Measurements from ENCODE around the gene CCDC110. TPM values are rescaled to one million over a fixed set of nuclear protein-coding genes. Genes with fewer than 3 reads are reported as not detected.
A peak's percentile ranks its signal among the peaks of the same experiment; 100 is the strongest.

CCDC110 gene
- total and polyA plus RNA-seq, 2 experiments from 2014 or later = 3.1 TPM; not detected in 1

DNA sequence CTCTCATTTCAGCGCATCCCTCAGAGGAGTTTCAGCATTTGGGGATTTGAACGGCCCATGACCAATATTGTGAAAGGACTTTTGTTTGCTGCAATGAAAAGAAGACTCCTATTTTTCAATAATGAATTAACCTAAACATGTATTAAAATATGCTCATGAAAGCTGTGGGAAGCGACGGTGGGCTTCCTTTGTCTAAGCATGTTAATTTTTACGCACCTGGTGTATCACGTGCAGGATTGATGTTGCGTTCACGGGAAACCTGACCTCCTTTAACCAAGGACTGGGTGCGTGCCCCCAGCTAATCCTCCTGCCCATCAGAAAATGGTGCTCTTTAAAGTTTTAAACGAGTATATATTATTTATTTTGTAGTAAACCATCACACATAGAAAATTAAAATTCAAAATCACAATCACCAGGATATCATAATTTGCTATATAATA lies 590 bp upstream of the CCDC110 start:
- H3K27ac ChIP-seq = no peak overlapping the region

DNA sequence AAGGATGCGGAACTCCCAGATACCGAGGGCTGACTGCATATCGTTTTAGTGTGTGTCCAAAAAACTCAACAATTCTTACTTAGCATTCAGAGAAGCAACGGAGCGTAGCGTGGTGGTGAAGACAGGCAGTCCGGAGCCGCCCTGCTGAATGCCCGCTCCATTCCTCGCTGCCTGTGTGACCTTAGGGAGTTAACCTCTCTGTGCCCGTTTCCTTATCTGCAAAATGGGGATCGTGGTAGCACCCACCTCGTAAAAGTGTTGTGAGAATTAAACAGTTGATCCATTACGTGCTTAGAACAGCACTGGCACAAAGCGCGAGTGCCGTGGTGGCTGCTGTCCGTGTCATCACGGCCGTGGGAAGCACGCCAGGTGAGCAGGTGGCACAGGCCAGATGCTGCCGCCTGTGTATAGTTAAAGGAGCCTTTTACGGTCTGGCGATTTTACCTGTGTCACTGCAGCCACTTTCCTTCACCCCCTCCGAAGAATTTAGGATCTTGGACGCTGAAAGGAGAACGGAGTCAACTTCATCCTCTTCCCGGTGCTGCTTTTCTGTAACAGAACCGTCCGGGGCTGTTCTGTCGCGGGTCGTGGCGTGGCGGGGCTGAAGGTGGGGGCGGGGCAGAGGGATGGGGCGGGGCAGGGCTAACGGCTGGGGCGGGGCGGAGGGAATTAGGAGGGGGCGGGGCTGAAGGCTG lies 885 bp downstream of the CCDC110 start:
- no peaks in the 10 kb centered on the region for H3K4me1 ChIP-seq (ENCODE audit: low read depth)
- peaks cover 18% of the 10 kb centered on the region for H3K27me3 ChIP-seq
- H3K9me3 ChIP-seq (ENCODE audit: low read depth) = no peaks in the 10 kb centered on the region
- no peak overlapping the region for H3K27ac ChIP-seq
- no peaks in the 10 kb centered on the region for H3K36me3 ChIP-seq
- TF ChIP-seq, protein P1, sequence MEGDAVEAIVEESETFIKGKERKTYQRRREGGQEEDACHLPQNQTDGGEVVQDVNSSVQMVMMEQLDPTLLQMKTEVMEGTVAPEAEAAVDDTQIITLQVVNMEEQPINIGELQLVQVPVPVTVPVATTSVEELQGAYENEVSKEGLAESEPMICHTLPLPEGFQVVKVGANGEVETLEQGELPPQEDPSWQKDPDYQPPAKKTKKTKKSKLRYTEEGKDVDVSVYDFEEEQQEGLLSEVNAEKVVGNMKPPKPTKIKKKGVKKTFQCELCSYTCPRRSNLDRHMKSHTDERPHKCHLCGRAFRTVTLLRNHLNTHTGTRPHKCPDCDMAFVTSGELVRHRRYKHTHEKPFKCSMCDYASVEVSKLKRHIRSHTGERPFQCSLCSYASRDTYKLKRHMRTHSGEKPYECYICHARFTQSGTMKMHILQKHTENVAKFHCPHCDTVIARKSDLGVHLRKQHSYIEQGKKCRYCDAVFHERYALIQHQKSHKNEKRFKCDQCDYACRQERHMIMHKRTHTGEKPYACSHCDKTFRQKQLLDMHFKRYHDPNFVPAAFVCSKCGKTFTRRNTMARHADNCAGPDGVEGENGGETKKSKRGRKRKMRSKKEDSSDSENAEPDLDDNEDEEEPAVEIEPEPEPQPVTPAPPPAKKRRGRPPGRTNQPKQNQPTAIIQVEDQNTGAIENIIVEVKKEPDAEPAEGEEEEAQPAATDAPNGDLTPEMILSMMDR (IDR thresholded peaks at IDR 0.05; ENCODE audit: low read depth, low read length) = no peak
- DNase-seq (ENCODE audit: low read depth in 1 of 2, low spot score in 1 of 2) = peak; percentile 11 to 40
- H3K4me3 ChIP-seq = peak overlapping the region; percentile 32

More for the DNA sequence above, 590 bp upstream of the CCDC110 start:
- no peaks in the 10 kb centered on the region for H3K4me1 ChIP-seq (ENCODE audit: low read depth)
- H3K36me3 ChIP-seq = no peaks in the 10 kb centered on the region
- TF ChIP-seq, protein P1 (IDR thresholded peaks at IDR 0.05; ENCODE audit: low read depth, low read length) = no peak
- no peaks in the 10 kb centered on the region for H3K9me3 ChIP-seq (ENCODE audit: low read depth)
- peak overlapping the region; percentile 88 for H3K4me3 ChIP-seq
- DNase-seq (ENCODE audit: low read depth in 1 of 2, low spot score in 1 of 2) = no peak
- peaks cover 21% of the 10 kb centered on the region for H3K27me3 ChIP-seq

DNA sequence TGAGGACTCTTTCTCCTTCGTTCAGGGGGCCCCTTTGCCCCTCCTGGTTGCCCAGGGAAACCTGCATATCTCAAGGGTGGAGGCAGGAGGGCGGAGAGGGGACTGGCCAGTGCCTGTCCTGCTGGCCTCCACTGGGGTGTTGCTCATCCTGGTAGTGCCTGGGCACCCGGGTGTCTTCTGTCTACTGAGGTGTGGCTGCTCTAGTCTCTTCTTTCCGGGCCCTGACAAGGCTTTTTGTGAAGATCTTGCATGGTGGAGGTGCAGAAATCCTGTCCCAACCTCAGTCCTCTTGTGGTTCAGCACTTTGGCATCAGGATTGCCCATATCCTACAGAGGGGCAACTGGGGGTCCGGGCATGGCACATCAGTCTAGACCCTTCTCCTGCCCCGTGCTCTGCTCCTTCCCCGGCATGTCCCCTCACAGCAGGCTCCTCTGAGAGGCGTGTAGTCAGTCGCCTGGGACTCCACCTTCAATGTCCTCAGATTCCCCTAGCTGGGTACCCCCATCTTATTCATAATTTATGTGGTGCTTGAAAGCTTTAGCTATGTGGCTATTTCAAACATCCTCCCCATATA lies 1.9 kb downstream of the CCDC110 start:
- H3K4me1 ChIP-seq (ENCODE audit: low read depth) = no peaks in the 10 kb centered on the region
- peaks cover 18% of the 10 kb centered on the region for H3K27me3 ChIP-seq
- no peaks in the 10 kb centered on the region for H3K9me3 ChIP-seq (ENCODE audit: low read depth)
- TF ChIP-seq, protein P1 (IDR thresholded peaks at IDR 0.05; ENCODE audit: low read depth, low read length) = no peak
- no peak for DNase-seq (ENCODE audit: low read depth in 1 of 2, low spot score in 1 of 2)
- no peak overlapping the region for H3K4me3 ChIP-seq
- no peak overlapping the region for H3K27ac ChIP-seq
- no peaks in the 10 kb centered on the region for H3K36me3 ChIP-seq

DNA sequence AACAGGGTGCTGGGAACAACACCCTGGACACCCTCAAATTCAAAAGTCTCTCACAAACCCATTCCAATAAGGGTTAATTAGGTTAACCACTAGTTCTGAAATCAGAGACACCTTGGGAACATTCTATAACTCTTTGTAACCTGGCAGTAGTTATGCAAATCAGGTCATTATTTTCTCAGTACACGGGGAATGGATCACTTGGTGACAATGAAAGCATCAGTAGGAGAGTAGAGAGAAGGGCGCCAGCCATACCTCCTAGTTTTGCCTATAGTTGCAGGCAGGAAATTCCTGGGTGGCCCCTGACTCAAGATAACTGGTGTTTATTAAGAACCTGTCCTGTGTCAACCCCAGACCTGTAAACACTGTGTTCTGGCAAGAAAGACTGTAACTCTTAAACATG lies 2.5 kb downstream of the CCDC110 start:
- DNase-seq (ENCODE audit: low read depth in 1 of 2, low spot score in 1 of 2) = no peak
- H3K27ac ChIP-seq = no peak overlapping the region
- TF ChIP-seq, protein P1 (IDR thresholded peaks at IDR 0.05; ENCODE audit: low read depth, low read length) = no peak
- no peak overlapping the region for H3K4me3 ChIP-seq
- H3K27me3 ChIP-seq = peaks cover 18% of the 10 kb centered on the region
- peaks cover 1% of the 10 kb centered on the region for H3K4me1 ChIP-seq (ENCODE audit: low read depth)
- no peaks in the 10 kb centered on the region for H3K36me3 ChIP-seq
- H3K9me3 ChIP-seq (ENCODE audit: low read depth) = no peaks in the 10 kb centered on the region

DNA sequence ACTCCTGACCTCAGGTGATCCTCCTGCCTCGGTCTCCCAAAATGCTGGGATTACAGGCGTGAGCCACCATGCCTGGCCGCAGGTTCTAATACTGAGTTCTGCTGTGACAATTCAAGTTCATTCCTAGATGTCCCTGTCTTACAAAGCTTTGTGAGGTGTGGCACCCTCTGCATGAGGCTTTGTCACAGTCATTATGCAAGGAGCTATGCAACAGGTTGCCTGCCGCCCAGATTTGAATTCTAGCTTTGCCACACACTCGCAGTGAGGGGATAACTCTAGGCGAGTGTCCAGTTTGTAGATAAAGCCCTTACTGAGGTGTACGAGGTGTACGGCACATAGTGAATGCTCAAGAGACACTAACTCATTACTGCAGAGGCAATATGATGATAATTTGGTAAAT lies 3.5 kb downstream of the CCDC110 start:
- no peaks in the 10 kb centered on the region for H3K36me3 ChIP-seq
- H3K4me3 ChIP-seq = no peak overlapping the region
- H3K27ac ChIP-seq = no peak overlapping the region
- peaks cover 18% of the 10 kb centered on the region for H3K27me3 ChIP-seq
- no peaks in the 10 kb centered on the region for H3K9me3 ChIP-seq (ENCODE audit: low read depth)
- DNase-seq (ENCODE audit: low read depth in 1 of 2, low spot score in 1 of 2) = no peak
- peaks cover 5% of the 10 kb centered on the region for H3K4me1 ChIP-seq (ENCODE audit: low read depth)
- TF ChIP-seq, protein P1 (IDR thresholded peaks at IDR 0.05; ENCODE audit: low read depth, low read length) = no peak

All from cardiac muscle cell (in vitro differentiated cells and primary cell).